Peyer's patch (tissue), 4 donors: ENCODE measurements around the gene HS2ST1.

Experiments used
- CTCF ChIP-seq, 6 experiments: fragments of 450-650 bp in 4 of 6; fragments of 200-600 bp in 2 of 6; sonication (generic) in 1 of 6; IDR thresholded peaks; one replicate each; pipeline ENCODE4 v1.5.1; 2017 to 2019; ENCODE audit warnings: antibody characterized with exemption in 6 of 6, mild to moderate bottlenecking in 3 of 6, moderate library complexity in 1 of 6
- POLR2A ChIP-seq, 2 donors: fragments of 450-650 bp; IDR thresholded peaks; one replicate each; pipeline ENCODE4 v1.5.1; 2017; ENCODE audit warnings: antibody characterized with exemption in 2 of 2, mild to moderate bottlenecking in 2 of 2, moderate library complexity in 2 of 2

GRCh38 chr1:87115317-87115890 lies 201.0 kb downstream of the HS2ST1 start:
- TF ChIP-seq CTCF (IDR thresholded peaks at IDR 0.05) (no peak), POLR2A (IDR thresholded peaks at IDR 0.05) (no peak)
